GM06990 (cell line): ENCODE measurements around the gene ADA.

Source experiments
- DNase-seq: peaks from one replicate; pipeline ENCODE4 v3.0.0-alpha.2; 2011; ENCODE audit not compliant: insufficient read length; ENCODE audit errors: extremely low read depth
- H3K27me3 ChIP-seq: replicated peaks from 2 replicates; pipeline ENCODE4 v1.6.0; 2011; ENCODE audit warnings: low read length; ENCODE audit not compliant: control insufficient read depth, insufficient read depth
- H3K36me3 ChIP-seq: 2 replicates; pipeline ENCODE4 v1.5.1; 2011; ENCODE audit warnings: low read length; ENCODE audit not compliant: control insufficient read depth, insufficient read depth
- H3K4me3 ChIP-seq: replicated peaks from 2 replicates; pipeline ENCODE4 v1.5.1; 2011; ENCODE audit warnings: low read depth, mild to moderate bottlenecking, control low read depth, low read length
- TF ChIP-seq, protein P1 (sequence below): IDR thresholded peaks from 2 replicates; pipeline ENCODE4 v1.5.1; 2011; ENCODE audit warnings: low read length, control low read depth, mild to moderate bottlenecking, inconsistent platforms; ENCODE audit not compliant: insufficient read depth, poor library complexity, severe bottlenecking

The ADA gene

DNA sequence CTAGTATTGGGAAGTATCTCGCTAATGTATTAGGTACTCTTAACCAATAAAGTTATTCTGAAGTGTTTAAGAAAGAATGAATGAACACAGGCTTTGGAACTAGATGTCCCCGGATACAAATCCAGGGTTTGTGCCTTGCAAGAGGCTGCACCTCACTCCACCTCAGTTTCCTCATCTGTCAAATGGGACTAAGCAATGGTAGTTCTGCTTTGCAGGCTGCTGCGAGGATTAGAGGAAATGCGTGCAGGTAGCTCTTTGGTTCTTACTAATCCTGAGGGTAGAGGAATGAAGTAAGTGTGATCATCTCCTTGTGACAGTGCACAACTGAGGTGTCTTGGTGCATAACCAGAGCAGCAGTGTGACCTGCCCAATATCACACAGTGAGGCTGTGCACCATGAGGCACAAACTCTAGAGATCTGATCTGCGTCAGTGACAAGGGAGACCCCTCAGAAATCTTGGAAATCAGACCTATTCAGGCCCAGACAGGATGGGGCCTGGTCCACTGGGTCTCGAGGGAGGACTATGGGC, 26.7 kb downstream of the ADA start:
- H3K4me3 ChIP-seq: no peak overlapping the region
- H3K27me3 ChIP-seq: no peaks in the 10 kb centered on the region
- peaks cover 63% of the 10 kb centered on the region for H3K36me3 ChIP-seq
- TF ChIP-seq, protein P1, sequence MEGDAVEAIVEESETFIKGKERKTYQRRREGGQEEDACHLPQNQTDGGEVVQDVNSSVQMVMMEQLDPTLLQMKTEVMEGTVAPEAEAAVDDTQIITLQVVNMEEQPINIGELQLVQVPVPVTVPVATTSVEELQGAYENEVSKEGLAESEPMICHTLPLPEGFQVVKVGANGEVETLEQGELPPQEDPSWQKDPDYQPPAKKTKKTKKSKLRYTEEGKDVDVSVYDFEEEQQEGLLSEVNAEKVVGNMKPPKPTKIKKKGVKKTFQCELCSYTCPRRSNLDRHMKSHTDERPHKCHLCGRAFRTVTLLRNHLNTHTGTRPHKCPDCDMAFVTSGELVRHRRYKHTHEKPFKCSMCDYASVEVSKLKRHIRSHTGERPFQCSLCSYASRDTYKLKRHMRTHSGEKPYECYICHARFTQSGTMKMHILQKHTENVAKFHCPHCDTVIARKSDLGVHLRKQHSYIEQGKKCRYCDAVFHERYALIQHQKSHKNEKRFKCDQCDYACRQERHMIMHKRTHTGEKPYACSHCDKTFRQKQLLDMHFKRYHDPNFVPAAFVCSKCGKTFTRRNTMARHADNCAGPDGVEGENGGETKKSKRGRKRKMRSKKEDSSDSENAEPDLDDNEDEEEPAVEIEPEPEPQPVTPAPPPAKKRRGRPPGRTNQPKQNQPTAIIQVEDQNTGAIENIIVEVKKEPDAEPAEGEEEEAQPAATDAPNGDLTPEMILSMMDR: no peak
- DNase-seq: no peak

- Histone ChIP-seq H3K27me3 (no peaks in the 10 kb centered on the region), H3K36me3 (peaks cover 62% of the 10 kb centered on the region), H3K4me3 (no peak overlapping the region)
- DNase-seq: no peak
- TF ChIP-seq, protein P1: no peak
Observed at GRCh38 chr20:44624152-44624551, 27.3 kb downstream of the ADA start.

DNA sequence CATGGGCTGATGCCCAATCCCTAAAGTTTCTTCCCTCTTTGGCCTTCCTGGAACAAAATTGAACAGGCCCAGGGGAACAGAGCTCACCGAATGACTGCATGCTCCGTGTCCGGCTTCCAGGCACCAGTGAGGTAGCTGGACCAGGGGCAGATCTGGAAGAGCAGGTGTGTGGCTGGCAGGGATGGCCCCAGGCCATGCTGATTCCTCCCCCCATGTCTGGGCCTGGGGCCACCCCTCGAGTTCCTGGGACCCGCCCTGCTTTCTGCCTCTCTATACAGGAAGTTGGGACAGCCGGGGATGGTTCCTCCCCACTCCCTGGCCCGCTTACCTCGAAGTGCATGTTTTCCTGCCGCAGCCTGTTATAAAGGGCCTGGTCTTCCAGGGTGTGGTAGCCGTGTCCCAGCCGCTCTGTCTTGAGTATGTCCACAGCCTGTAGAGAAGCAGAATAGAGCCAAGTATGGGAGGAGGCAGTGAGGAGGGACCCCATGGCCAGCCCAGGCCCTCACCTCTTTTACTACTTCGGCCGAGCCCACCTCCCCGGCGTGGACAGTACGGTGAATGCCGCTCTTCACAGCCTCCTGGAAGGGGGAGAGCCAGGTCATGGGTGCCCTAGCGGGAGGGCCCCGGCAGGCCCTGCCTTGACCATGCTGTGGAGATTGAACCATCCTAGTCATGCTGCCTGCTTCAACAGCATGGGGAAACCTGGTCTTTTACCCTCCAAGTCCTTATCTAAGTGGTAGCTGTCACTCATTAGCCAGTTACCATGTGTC, 28.8 kb downstream of the ADA start:
- no peaks in the 10 kb centered on the region for H3K27me3 ChIP-seq
- no peak for DNase-seq
- H3K36me3 ChIP-seq: peaks cover 63% of the 10 kb centered on the region
- TF ChIP-seq, protein P1: no peak
- no peak overlapping the region for H3K4me3 ChIP-seq

GRCh38 chr20:44621939-44622338, 29.6 kb downstream of the ADA start:
- no peaks in the 10 kb centered on the region for H3K27me3 ChIP-seq
- H3K36me3 ChIP-seq: peaks cover 64% of the 10 kb centered on the region
- DNase-seq: no peak
- TF ChIP-seq, protein P1: no peak
- no peak overlapping the region for H3K4me3 ChIP-seq

DNA sequence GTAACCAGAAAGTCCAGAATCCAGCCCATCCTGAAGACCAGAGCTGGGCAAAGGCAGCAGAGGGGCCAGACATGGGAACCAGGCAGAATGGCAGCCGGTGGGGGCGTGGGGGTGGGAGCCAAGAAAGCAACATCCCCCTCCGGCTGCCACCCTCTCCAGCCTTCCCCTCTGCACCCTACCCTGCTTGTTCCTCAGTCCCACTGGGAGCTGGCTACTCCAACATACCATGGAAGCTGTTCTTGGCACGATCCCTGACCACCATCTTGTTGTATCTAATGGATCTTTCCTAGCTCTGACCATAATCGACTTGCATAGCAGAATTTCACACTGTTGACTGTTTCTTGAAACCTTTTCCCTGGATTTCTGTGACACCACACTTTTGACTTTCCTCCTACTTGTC, 30.2 kb downstream of the ADA start:
- no peak overlapping the region for H3K4me3 ChIP-seq
- H3K36me3 ChIP-seq: peaks cover 67% of the 10 kb centered on the region
- no peak for DNase-seq
- no peaks in the 10 kb centered on the region for H3K27me3 ChIP-seq
- TF ChIP-seq, protein P1: no peak

DNA sequence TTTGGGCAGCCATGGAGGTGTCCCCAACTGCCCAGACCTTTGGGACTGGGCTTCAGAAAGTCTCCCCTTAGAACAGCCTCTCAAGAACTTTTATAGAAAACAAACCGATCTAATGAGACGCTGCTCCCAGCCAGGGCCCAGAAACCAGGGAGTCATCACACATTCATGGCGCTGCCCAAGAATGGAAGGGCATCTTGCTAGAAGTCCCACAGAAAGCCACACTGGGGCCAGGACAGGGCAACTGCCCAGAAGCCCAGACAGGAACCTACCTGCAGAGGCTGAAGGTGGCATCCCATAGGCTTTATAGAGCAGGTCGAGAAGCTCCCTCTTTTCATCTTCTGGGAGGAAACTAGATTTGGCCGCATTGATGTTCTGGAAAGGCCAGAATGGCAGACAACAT, 31.5 kb downstream of the ADA start:
- Histone ChIP-seq H3K4me3 (no peak overlapping the region), H3K27me3 (no peaks in the 10 kb centered on the region), H3K36me3 (peaks cover 59% of the 10 kb centered on the region)
- TF ChIP-seq, protein P1: no peak
- no peak for DNase-seq
